Glutamatergic neuron (in vitro differentiated cells): Measurements from ENCODE around the gene SLC7A6. TPM values are rescaled to one million over a fixed set of nuclear protein-coding genes. Genes with fewer than 3 reads are reported as not detected.

Source experiments
- DNase-seq: peaks from one replicate; pipeline ENCODE4 v3.0.0; 2022
- H3K27ac Mint-ChIP-seq: one replicate; pipeline ENCODE4 v1.8.0; 2020; ENCODE audit warnings: mild to moderate bottlenecking, mixed read lengths, inconsistent platforms; ENCODE audit not compliant: unreplicated experiment
- H3K27me3 Mint-ChIP-seq: one replicate; pipeline ENCODE4 v1.8.0; 2020; ENCODE audit warnings: mild to moderate bottlenecking, moderate library complexity, mixed read lengths, inconsistent platforms; ENCODE audit not compliant: unreplicated experiment
- H3K36me3 Mint-ChIP-seq: one replicate; pipeline ENCODE4 v1.8.0; 2020; ENCODE audit warnings: mild to moderate bottlenecking, mixed read lengths, inconsistent platforms; ENCODE audit not compliant: unreplicated experiment
- H3K4me1 Mint-ChIP-seq: one replicate; pipeline ENCODE4 v1.8.0; 2020; ENCODE audit warnings: mild to moderate bottlenecking, low read depth, mixed read lengths, inconsistent platforms; ENCODE audit not compliant: unreplicated experiment
- H3K4me3 Mint-ChIP-seq: one replicate; pipeline ENCODE4 v1.8.0; 2020; ENCODE audit warnings: mild to moderate bottlenecking, mixed read lengths, inconsistent platforms; ENCODE audit not compliant: unreplicated experiment
- H3K9me3 Mint-ChIP-seq: one replicate; pipeline ENCODE4 v1.8.0; 2020; ENCODE audit warnings: mild to moderate bottlenecking, moderate library complexity, mixed read lengths, inconsistent platforms; ENCODE audit not compliant: unreplicated experiment
- CTCF ChIP-seq: fragments of 200-600 bp; sonication (generic); IDR thresholded peaks from one replicate; pipeline ENCODE4 v1.5.0; 2021; ENCODE audit not compliant: partially characterized antibody, unreplicated experiment
- total RNA-seq: library from RNA; stranded (reverse); fragmentation: NEBNext Ultra II Directional; extraction: Animal tissue kit (Norgen Biotek cat#: 25700); gene quantifications from one replicate; pipeline ENCODE4 v1.2.1, GENCODE V29; 2021; ENCODE audit not compliant: unreplicated experiment

SLC7A6 gene
- total RNA-seq, 1 donor from 2014 or later = 78.1 TPM

GRCh38 chr16:68228652-68229051 lies 35.7 kb upstream of the SLC7A6 start:
- DNase-seq = no peak
- peaks cover 10% of the 10 kb centered on the region for H3K4me1 Mint-ChIP-seq
- H3K27me3 Mint-ChIP-seq = no peaks in the 10 kb centered on the region
- no peak overlapping the region for H3K27ac Mint-ChIP-seq
- TF ChIP-seq CTCF = no peak
- no peak overlapping the region for H3K4me3 Mint-ChIP-seq
- H3K9me3 Mint-ChIP-seq = no peaks in the 10 kb centered on the region
- no peaks in the 10 kb centered on the region for H3K36me3 Mint-ChIP-seq

GRCh38 chr16:68229431-68230175 lies 34.7 kb upstream of the SLC7A6 start:
- no peak overlapping the region for H3K4me3 Mint-ChIP-seq
- DNase-seq = no peak
- H3K36me3 Mint-ChIP-seq = no peaks in the 10 kb centered on the region
- no peaks in the 10 kb centered on the region for H3K27me3 Mint-ChIP-seq
- peaks cover 10% of the 10 kb centered on the region for H3K4me1 Mint-ChIP-seq
- H3K9me3 Mint-ChIP-seq = no peaks in the 10 kb centered on the region
- peak; percentile 92 for TF ChIP-seq CTCF
- no peak overlapping the region for H3K27ac Mint-ChIP-seq

- no peak for DNase-seq
- Mint-ChIP-seq H3K27me3 (no peaks in the 10 kb centered on the region), H3K9me3 (no peaks in the 10 kb centered on the region), H3K27ac (no peak overlapping the region), H3K36me3 (no peaks in the 10 kb centered on the region), H3K4me1 (peaks cover 10% of the 10 kb centered on the region), H3K4me3 (no peak overlapping the region)
- no peak for TF ChIP-seq CTCF
These were observed 34.2 kb upstream of the SLC7A6 start for GRCh38 chr16:68230176-68230571.

- no peak for TF ChIP-seq CTCF
- H3K4me3 Mint-ChIP-seq = no peak overlapping the region
- H3K27me3 Mint-ChIP-seq = no peaks in the 10 kb centered on the region
- H3K27ac Mint-ChIP-seq = no peak overlapping the region
- peaks cover 10% of the 10 kb centered on the region for H3K4me1 Mint-ChIP-seq
- DNase-seq = no peak
- no peaks in the 10 kb centered on the region for H3K36me3 Mint-ChIP-seq
- H3K9me3 Mint-ChIP-seq = no peaks in the 10 kb centered on the region
These were observed 33.4 kb upstream of the SLC7A6 start for GRCh38 chr16:68230956-68231355.

- H3K4me1 Mint-ChIP-seq = peaks cover 10% of the 10 kb centered on the region
- no peak overlapping the region for H3K4me3 Mint-ChIP-seq
- peaks cover 3% of the 10 kb centered on the region for H3K27me3 Mint-ChIP-seq
- H3K9me3 Mint-ChIP-seq = no peaks in the 10 kb centered on the region
- H3K27ac Mint-ChIP-seq = no peak overlapping the region
- no peaks in the 10 kb centered on the region for H3K36me3 Mint-ChIP-seq
- no peak for TF ChIP-seq CTCF
- DNase-seq = no peak
These were observed 32.8 kb upstream of the SLC7A6 start for GRCh38 chr16:68231384-68232136.
